ENCODE data around the gene LRP1B.
"Not testable (repeated sequence)": the region's sequence is repeated elsewhere in the genome, so short reads cannot be mapped to it uniquely, and the experiment has no call there.

DNA sequence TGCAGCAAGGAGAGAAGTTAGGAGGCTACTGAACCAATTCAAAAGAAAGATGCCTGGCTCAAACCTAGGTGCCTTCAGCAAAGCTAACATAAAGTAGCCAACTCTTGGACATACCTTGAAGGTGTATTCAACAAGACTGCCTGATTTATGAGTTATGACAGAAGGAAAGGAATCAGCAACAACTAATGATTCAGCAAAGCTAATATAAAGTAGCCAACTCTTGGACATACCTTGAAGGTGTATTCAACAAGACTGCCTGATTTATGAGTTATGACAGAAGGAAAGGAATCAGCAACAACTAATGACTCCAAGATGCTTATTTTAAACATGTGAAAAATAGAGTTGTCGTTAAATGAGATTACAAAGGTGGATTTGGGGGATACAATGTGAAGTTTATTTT lies 1786.5 kb downstream of the LRP1B start:
- TF ChIP-seq, protein P1, sequence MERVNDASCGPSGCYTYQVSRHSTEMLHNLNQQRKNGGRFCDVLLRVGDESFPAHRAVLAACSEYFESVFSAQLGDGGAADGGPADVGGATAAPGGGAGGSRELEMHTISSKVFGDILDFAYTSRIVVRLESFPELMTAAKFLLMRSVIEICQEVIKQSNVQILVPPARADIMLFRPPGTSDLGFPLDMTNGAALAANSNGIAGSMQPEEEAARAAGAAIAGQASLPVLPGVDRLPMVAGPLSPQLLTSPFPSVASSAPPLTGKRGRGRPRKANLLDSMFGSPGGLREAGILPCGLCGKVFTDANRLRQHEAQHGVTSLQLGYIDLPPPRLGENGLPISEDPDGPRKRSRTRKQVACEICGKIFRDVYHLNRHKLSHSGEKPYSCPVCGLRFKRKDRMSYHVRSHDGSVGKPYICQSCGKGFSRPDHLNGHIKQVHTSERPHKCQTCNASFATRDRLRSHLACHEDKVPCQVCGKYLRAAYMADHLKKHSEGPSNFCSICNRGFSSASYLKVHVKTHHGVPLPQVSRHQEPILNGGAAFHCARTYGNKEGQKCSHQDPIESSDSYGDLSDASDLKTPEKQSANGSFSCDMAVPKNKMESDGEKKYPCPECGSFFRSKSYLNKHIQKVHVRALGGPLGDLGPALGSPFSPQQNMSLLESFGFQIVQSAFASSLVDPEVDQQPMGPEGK (CRISPR knock-in tag; IDR thresholded peaks at IDR 0.05; ENCODE audit: borderline replicate concordance): not testable (repeated sequence)
- TF ChIP-seq SNAI2 (CRISPR knock-in tag; IDR thresholded peaks at IDR 0.05); GLIS3 (CRISPR knock-in tag; IDR thresholded peaks at IDR 0.05); TCF4 (CRISPR knock-in tag; IDR thresholded peaks at IDR 0.05; ENCODE audit: borderline replicate concordance); BACH2 (CRISPR knock-in tag; IDR thresholded peaks at IDR 0.05; ENCODE audit: borderline replicate concordance); ZC3H10 (CRISPR knock-in tag; IDR thresholded peaks at IDR 0.05); ZFP30 (CRISPR knock-in tag; IDR thresholded peaks at IDR 0.05); ISL1 (CRISPR knock-in tag; IDR thresholded peaks at IDR 0.05); ARNTL (CRISPR knock-in tag; IDR thresholded peaks at IDR 0.05; ENCODE audit: borderline replicate concordance, low read depth): not testable (repeated sequence)
- TF ChIP-seq, protein P2, sequence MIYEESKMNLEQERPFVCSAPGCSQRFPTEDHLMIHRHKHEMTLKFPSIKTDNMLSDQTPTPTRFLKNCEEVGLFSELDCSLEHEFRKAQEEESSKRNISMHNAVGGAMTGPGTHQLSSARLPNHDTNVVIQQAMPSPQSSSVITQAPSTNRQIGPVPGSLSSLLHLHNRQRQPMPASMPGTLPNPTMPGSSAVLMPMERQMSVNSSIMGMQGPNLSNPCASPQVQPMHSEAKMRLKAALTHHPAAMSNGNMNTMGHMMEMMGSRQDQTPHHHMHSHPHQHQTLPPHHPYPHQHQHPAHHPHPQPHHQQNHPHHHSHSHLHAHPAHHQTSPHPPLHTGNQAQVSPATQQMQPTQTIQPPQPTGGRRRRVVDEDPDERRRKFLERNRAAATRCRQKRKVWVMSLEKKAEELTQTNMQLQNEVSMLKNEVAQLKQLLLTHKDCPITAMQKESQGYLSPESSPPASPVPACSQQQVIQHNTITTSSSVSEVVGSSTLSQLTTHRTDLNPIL (CRISPR knock-in tag; IDR thresholded peaks at IDR 0.05; ENCODE audit: low read depth): not testable (repeated sequence)
- TF ChIP-seq, protein P3, sequence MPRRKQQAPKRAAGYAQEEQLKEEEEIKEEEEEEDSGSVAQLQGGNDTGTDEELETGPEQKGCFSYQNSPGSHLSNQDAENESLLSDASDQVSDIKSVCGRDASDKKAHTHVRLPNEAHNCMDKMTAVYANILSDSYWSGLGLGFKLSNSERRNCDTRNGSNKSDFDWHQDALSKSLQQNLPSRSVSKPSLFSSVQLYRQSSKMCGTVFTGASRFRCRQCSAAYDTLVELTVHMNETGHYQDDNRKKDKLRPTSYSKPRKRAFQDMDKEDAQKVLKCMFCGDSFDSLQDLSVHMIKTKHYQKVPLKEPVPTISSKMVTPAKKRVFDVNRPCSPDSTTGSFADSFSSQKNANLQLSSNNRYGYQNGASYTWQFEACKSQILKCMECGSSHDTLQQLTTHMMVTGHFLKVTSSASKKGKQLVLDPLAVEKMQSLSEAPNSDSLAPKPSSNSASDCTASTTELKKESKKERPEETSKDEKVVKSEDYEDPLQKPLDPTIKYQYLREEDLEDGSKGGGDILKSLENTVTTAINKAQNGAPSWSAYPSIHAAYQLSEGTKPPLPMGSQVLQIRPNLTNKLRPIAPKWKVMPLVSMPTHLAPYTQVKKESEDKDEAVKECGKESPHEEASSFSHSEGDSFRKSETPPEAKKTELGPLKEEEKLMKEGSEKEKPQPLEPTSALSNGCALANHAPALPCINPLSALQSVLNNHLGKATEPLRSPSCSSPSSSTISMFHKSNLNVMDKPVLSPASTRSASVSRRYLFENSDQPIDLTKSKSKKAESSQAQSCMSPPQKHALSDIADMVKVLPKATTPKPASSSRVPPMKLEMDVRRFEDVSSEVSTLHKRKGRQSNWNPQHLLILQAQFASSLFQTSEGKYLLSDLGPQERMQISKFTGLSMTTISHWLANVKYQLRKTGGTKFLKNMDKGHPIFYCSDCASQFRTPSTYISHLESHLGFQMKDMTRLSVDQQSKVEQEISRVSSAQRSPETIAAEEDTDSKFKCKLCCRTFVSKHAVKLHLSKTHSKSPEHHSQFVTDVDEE (CRISPR knock-in tag; IDR thresholded peaks at IDR 0.05): not testable (repeated sequence)

Data from SK-N-SH treated with all-trans-retinoic acid at 6 μM for 48 hours (cell line).